ENCODE results near the gene SP8. TPM values are rescaled to one million over a fixed set of nuclear protein-coding genes. Genes with fewer than 3 reads are reported as not detected.
A peak's percentile ranks its signal among the peaks of the same experiment; 100 is the strongest.

The SP8 gene
- polyA plus RNA-seq, 3 donors = not detected

DNA sequence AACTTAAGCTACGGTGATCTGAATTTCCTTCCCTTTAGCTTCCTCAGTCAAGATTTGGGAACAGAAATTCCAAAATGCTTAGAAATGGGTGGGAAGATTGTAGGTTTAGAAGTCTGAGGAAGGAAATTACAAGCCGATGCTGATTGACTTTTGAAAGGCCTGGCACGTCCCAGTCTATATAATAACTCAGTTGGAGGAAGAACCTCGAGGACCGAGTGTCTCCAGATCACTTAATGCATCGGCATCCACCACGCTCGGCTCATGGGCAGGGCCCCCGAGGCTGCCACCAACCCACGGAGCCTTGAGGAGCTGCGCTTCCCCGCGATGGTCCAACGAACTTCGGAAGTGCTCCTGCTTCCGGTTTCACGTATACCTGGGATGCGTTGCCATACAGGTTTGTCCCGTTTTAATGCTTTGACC is 10.4 kb upstream of the SP8 start:
- Mint-ChIP-seq H3K27ac (no peak overlapping the region), H3K9me3 (peaks cover 0 to 34% (median 24%) of the 10 kb centered on the region in 7 donors), H3K27me3 (ENCODE audit: low read depth in 3 of 3) (peaks cover 72 to 90% (median 81%) of the 10 kb centered on the region in 3 donors), H3K4me3 (peak overlapping the region; percentile 93 to 96), H3K4me1 (peaks cover 21% of the 10 kb centered on the region), H3K36me3 (peaks cover 4 to 9% of the 10 kb centered on the region in 2 donors)
- DNase-seq = no peak
- TF ChIP-seq, protein P1, sequence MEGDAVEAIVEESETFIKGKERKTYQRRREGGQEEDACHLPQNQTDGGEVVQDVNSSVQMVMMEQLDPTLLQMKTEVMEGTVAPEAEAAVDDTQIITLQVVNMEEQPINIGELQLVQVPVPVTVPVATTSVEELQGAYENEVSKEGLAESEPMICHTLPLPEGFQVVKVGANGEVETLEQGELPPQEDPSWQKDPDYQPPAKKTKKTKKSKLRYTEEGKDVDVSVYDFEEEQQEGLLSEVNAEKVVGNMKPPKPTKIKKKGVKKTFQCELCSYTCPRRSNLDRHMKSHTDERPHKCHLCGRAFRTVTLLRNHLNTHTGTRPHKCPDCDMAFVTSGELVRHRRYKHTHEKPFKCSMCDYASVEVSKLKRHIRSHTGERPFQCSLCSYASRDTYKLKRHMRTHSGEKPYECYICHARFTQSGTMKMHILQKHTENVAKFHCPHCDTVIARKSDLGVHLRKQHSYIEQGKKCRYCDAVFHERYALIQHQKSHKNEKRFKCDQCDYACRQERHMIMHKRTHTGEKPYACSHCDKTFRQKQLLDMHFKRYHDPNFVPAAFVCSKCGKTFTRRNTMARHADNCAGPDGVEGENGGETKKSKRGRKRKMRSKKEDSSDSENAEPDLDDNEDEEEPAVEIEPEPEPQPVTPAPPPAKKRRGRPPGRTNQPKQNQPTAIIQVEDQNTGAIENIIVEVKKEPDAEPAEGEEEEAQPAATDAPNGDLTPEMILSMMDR (IDR thresholded peaks at IDR 0.05) = no peak
- Histone ChIP-seq H3K36me3 (replicated peaks in 1 of 2; ENCODE audit: control insufficient read depth in 1 of 2, insufficient read depth in 2 of 2, low read length in 2 of 2) (no peaks in the 10 kb centered on the region), H3K79me2 (ENCODE audit: insufficient read depth, low read length) (no peaks in the 10 kb centered on the region), H4K20me1 (ENCODE audit: insufficient read depth, low read length) (no peaks in the 10 kb centered on the region), H3K27ac (ENCODE audit: low read depth in 1 of 2, low read length in 2 of 2) (no peak overlapping the region), H2AFZ (ENCODE audit: insufficient read depth, low read depth, low read length, poor library complexity, severe bottlenecking) (peak overlapping the region; percentile 55), H3K4me1 (ENCODE audit: control insufficient read depth in 1 of 2, insufficient read depth in 2 of 2, low read length in 2 of 2) (peaks cover 8 to 16% of the 10 kb centered on the region in 2 donors), H3K4me2 (replicated peaks; ENCODE audit: extremely low read depth, low read length, poor library complexity, severe bottlenecking) (peak overlapping the region; percentile 82), H3K9ac (ENCODE audit: insufficient read depth, low read length, poor library complexity, severe bottlenecking) (no peak overlapping the region), H3K4me3 (replicated peaks in 1 of 3; ENCODE audit: low read depth in 2 of 3, low read length in 3 of 3) (peak overlapping the region in 1 of 3 experiments; percentile 72), H3K9me3 (replicated peaks in 1 of 2; ENCODE audit: control insufficient read depth in 1 of 2, insufficient read depth in 1 of 2, low read length in 2 of 2) (peaks cover 6 to 44% of the 10 kb centered on the region in 2 donors), H3K27me3 (ENCODE audit: control insufficient read depth in 2 of 2, insufficient read depth in 2 of 2, low read length in 2 of 2) (peaks cover 87 to 89% of the 10 kb centered on the region in 2 donors)
- intact Hi-C loops (cut with micrococcal nuclease) = no loop called here
- WGBS (ENCODE audit: insufficient coverage) = 3% methylated on average over 18 of the region's 19 CpGs

DNA sequence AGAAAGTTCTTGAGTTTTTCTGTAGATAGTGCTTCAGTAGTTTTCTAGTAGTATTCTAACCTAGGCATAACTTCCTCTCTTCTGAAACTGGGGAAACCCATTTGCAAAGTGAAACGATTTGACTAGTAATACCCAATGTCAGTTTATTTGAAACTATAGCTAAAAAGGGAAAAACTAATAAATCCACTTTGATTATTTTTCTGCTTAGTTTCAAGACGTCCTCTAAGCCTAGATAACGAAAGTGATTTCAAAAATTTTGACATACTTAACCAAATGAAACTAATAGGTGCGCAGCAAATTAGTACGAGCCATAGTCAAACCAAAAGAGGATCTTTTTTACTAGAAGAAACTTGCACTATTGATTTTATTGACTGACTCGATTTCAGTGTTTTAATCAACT is 9.8 kb upstream of the SP8 start:
- no peak overlapping the region for H2AFZ ChIP-seq (ENCODE audit: insufficient read depth, low read depth, low read length, poor library complexity, severe bottlenecking)
- TF ChIP-seq, protein P1 (IDR thresholded peaks at IDR 0.05) = no peak
- Mint-ChIP-seq H3K27ac (no peak overlapping the region), H3K27me3 (ENCODE audit: low read depth in 3 of 3) (peaks cover 78 to 91% (median 86%) of the 10 kb centered on the region in 3 donors), H3K4me3 (peak overlapping the region; percentile 37 to 96), H3K9me3 (peaks cover 0 to 39% (median 25%) of the 10 kb centered on the region in 7 donors), H3K4me1 (peaks cover 21% of the 10 kb centered on the region), H3K36me3 (peaks cover 4 to 9% of the 10 kb centered on the region in 2 donors)
- peak overlapping the region in 1 of 3 experiments; percentile 72 for H3K4me3 ChIP-seq (replicated peaks in 1 of 3; ENCODE audit: low read depth in 2 of 3, low read length in 3 of 3)
- H3K27ac ChIP-seq (ENCODE audit: low read depth in 1 of 2, low read length in 2 of 2) = no peak overlapping the region
- H3K4me1 ChIP-seq (ENCODE audit: control insufficient read depth in 1 of 2, insufficient read depth in 2 of 2, low read length in 2 of 2) = peaks cover 8 to 16% of the 10 kb centered on the region in 2 donors
- H3K9me3 ChIP-seq (replicated peaks in 1 of 2; ENCODE audit: control insufficient read depth in 1 of 2, insufficient read depth in 1 of 2, low read length in 2 of 2) = peaks cover 6 to 50% of the 10 kb centered on the region in 2 donors
- H3K27me3 ChIP-seq (ENCODE audit: control insufficient read depth in 2 of 2, insufficient read depth in 2 of 2, low read length in 2 of 2) = peaks cover 92% of the 10 kb centered on the region in 2 donors
- WGBS (ENCODE audit: insufficient coverage) = 25% methylated on average over 4 of the region's 6 CpGs
- H3K36me3 ChIP-seq (replicated peaks in 1 of 2; ENCODE audit: control insufficient read depth in 1 of 2, insufficient read depth in 2 of 2, low read length in 2 of 2) = no peaks in the 10 kb centered on the region
- H4K20me1 ChIP-seq (ENCODE audit: insufficient read depth, low read length) = no peaks in the 10 kb centered on the region
- peak in 1 of 3 donors; percentile 15 for DNase-seq
- peak overlapping the region; percentile 46 for H3K4me2 ChIP-seq (replicated peaks; ENCODE audit: extremely low read depth, low read length, poor library complexity, severe bottlenecking)
- H3K9ac ChIP-seq (ENCODE audit: insufficient read depth, low read length, poor library complexity, severe bottlenecking) = no peak overlapping the region
- intact Hi-C loops (cut with micrococcal nuclease) = no loop called here
- no peaks in the 10 kb centered on the region for H3K79me2 ChIP-seq (ENCODE audit: insufficient read depth, low read length)
